HepG2 (cell line): ENCODE results near the gene PIK3R3. TPM values are rescaled to one million over a fixed set of nuclear protein-coding genes. Genes with fewer than 3 reads are reported as not detected.

Experiments used
- BATF2 ChIP-seq: sonication (generic); formaldehyde crosslinking; IDR thresholded peaks from 2 replicates; pipeline ENCODE4 v1.8.0; 2022; ENCODE audit warnings: mild to moderate bottlenecking, missing genetic modification reagents, moderate library complexity
- EHMT2 ChIP-seq: fragments of 200-600 bp; sonication (generic); IDR thresholded peaks from 2 replicates; pipeline ENCODE4 v1.7.0; 2017; ENCODE audit warnings: antibody characterized with exemption, low read depth, low read length, borderline replicate concordance
- GATA4 ChIP-seq: sonication (generic); IDR thresholded peaks from 2 replicates; pipeline ENCODE4 v1.6.1; 2016; ENCODE audit warnings: antibody characterized with exemption, low read depth, borderline replicate concordance
- GATAD2A ChIP-seq: IDR thresholded peaks from 2 replicates; pipeline ENCODE4 v1.6.1; 2016
- IRX3 ChIP-seq: sonication (generic); formaldehyde crosslinking; IDR thresholded peaks from 2 replicates; pipeline ENCODE4 v1.8.1; 2023; ENCODE audit warnings: mild to moderate bottlenecking, low read depth, missing genetic modification reagents, borderline replicate concordance
- MLLT10 ChIP-seq: sonication (generic); formaldehyde crosslinking; IDR thresholded peaks from 2 replicates; pipeline ENCODE4 v1.4.0; 2020; ENCODE audit warnings: missing genetic modification reagents
- RBAK ChIP-seq: sonication (generic); formaldehyde crosslinking; IDR thresholded peaks from 2 replicates; pipeline ENCODE4 v1.5.1; 2020; ENCODE audit warnings: mild to moderate bottlenecking, missing genetic modification reagents
- SIX1 ChIP-seq: sonication (generic); formaldehyde crosslinking; IDR thresholded peaks from 2 replicates; pipeline ENCODE4 v1.4.0; 2020; ENCODE audit warnings: missing genetic modification reagents, borderline replicate concordance
- SUZ12 ChIP-seq: fragments of 150-350 bp; IDR thresholded peaks from 2 replicates; pipeline ENCODE4 v1.6.1; 2014; ENCODE audit warnings: low read depth, low read length
- ZNF281 ChIP-seq: sonication (generic); formaldehyde crosslinking; IDR thresholded peaks from 2 replicates; pipeline ENCODE4 v1.4.0; 2020; ENCODE audit warnings: missing genetic modification reagents, borderline replicate concordance
- ZNF333 ChIP-seq: sonication (generic); formaldehyde crosslinking; IDR thresholded peaks from 2 replicates; pipeline ENCODE4 v1.4.0; 2020; ENCODE audit warnings: mild to moderate bottlenecking, missing genetic modification reagents, borderline replicate concordance
- ZNF343 ChIP-seq: sonication (generic); formaldehyde crosslinking; IDR thresholded peaks from 2 replicates; pipeline ENCODE4 v1.4.0; 2020; ENCODE audit warnings: mild to moderate bottlenecking, missing genetic modification reagents
- ZNF354B ChIP-seq: sonication (generic); formaldehyde crosslinking; IDR thresholded peaks from 2 replicates; pipeline ENCODE4 v1.8.0; 2022; ENCODE audit warnings: mild to moderate bottlenecking, missing genetic modification reagents
- ZNF598 ChIP-seq: sonication (generic); formaldehyde crosslinking; IDR thresholded peaks from 2 replicates; pipeline ENCODE4 v1.5.1; 2020; ENCODE audit warnings: mild to moderate bottlenecking, missing genetic modification reagents, borderline replicate concordance
- ZNF607 ChIP-seq: sonication (generic); formaldehyde crosslinking; IDR thresholded peaks from 2 replicates; pipeline ENCODE4 v1.5.1; 2020; ENCODE audit warnings: missing genetic modification reagents, mild to moderate bottlenecking, borderline replicate concordance
- ZNF615 ChIP-seq: sonication (generic); formaldehyde crosslinking; IDR thresholded peaks from 2 replicates; pipeline ENCODE4 v1.5.0; 2020; ENCODE audit warnings: mild to moderate bottlenecking, missing genetic modification reagents, borderline replicate concordance
- ZNF652 ChIP-seq: IDR thresholded peaks from 2 replicates; pipeline ENCODE4 v1.6.1; 2016; ENCODE audit warnings: low read depth, borderline replicate concordance
- polyA plus RNA-seq, 8 experiments: library from polyadenylated mRNA; depleted of rRNA in 3 of 8; stranded (reverse) in 7 of 8; unstranded in 1 of 8; fragments of >200 nt; fragmentation: Illumina TruSeq in 4 of 8; extraction: Trizol in 4 of 8; gene quantifications; 2 replicates each; pipeline versions ENCODE4 v1.2.1 to v1.2.3, GENCODE V29; 2011 to 2016; ENCODE audit warnings: low read depth in 4 of 8, missing spikeins in 1 of 8, mixed read lengths in 1 of 8; ENCODE audit not compliant: insufficient read depth in 1 of 8
- total RNA-seq, 5 experiments: library from RNA; depleted of rRNA; stranded (reverse); fragments of >200 nt; fragmentation: Illumina TruSeq; extraction: Trizol; gene quantifications; 2 replicates each; pipeline ENCODE4 v1.2.3, GENCODE V29; 2016; ENCODE audit warnings: low read depth in 1 of 5
- TF ChIP-seq, protein P1 (sequence below): sonication (generic); formaldehyde crosslinking; IDR thresholded peaks from 2 replicates; pipeline ENCODE4 v1.4.0; 2020; ENCODE audit warnings: mild to moderate bottlenecking, missing genetic modification reagents
- TF ChIP-seq, protein P2 (sequence below): sonication (generic); formaldehyde crosslinking; conservative IDR thresholded peaks from 2 replicates; pipeline ENCODE4 v1.8.1; 2023; ENCODE audit warnings: missing genetic modification reagents

Gene PIK3R3
- total and polyA plus RNA-seq, 2 of the 13 experiments (the other 11 are each of a cell fraction or from before 2014, with no cell fraction given), result 0.37 to 6.9 TPM

- TF ChIP-seq, protein P1, sequence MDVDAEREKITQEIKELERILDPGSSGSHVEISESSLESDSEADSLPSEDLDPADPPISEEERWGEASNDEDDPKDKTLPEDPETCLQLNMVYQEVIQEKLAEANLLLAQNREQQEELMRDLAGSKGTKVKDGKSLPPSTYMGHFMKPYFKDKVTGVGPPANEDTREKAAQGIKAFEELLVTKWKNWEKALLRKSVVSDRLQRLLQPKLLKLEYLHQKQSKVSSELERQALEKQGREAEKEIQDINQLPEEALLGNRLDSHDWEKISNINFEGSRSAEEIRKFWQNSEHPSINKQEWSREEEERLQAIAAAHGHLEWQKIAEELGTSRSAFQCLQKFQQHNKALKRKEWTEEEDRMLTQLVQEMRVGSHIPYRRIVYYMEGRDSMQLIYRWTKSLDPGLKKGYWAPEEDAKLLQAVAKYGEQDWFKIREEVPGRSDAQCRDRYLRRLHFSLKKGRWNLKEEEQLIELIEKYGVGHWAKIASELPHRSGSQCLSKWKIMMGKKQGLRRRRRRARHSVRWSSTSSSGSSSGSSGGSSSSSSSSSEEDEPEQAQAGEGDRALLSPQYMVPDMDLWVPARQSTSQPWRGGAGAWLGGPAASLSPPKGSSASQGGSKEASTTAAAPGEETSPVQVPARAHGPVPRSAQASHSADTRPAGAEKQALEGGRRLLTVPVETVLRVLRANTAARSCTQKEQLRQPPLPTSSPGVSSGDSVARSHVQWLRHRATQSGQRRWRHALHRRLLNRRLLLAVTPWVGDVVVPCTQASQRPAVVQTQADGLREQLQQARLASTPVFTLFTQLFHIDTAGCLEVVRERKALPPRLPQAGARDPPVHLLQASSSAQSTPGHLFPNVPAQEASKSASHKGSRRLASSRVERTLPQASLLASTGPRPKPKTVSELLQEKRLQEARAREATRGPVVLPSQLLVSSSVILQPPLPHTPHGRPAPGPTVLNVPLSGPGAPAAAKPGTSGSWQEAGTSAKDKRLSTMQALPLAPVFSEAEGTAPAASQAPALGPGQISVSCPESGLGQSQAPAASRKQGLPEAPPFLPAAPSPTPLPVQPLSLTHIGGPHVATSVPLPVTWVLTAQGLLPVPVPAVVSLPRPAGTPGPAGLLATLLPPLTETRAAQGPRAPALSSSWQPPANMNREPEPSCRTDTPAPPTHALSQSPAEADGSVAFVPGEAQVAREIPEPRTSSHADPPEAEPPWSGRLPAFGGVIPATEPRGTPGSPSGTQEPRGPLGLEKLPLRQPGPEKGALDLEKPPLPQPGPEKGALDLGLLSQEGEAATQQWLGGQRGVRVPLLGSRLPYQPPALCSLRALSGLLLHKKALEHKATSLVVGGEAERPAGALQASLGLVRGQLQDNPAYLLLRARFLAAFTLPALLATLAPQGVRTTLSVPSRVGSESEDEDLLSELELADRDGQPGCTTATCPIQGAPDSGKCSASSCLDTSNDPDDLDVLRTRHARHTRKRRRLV (CRISPR knock-in tag), result peak; percentile 97
- TF ChIP-seq MLLT10, result no peak
- no peak; the same call in 1 of the 2 replicates for TF ChIP-seq ZNF652 (CRISPR knock-in tag)
- TF ChIP-seq RBAK (CRISPR knock-in tag), result no peak
- TF ChIP-seq ZNF607 (CRISPR knock-in tag), result peak; percentile 97
- TF ChIP-seq ZNF281 (CRISPR knock-in tag), result peak; percentile 85; the same call in 1 of the 2 replicates
- peak; percentile 80; the same call in 1 of the 2 replicates for TF ChIP-seq ZNF354B (CRISPR knock-in tag)
- TF ChIP-seq BATF2 (CRISPR knock-in tag), result peak; percentile 99
- TF ChIP-seq ZNF598 (CRISPR knock-in tag), result peak; percentile 92
- no peak for TF ChIP-seq EHMT2
- peak; percentile 94 for TF ChIP-seq IRX3 (CRISPR knock-in tag)
- TF ChIP-seq GATA4, result no peak
- TF ChIP-seq, protein P2, sequence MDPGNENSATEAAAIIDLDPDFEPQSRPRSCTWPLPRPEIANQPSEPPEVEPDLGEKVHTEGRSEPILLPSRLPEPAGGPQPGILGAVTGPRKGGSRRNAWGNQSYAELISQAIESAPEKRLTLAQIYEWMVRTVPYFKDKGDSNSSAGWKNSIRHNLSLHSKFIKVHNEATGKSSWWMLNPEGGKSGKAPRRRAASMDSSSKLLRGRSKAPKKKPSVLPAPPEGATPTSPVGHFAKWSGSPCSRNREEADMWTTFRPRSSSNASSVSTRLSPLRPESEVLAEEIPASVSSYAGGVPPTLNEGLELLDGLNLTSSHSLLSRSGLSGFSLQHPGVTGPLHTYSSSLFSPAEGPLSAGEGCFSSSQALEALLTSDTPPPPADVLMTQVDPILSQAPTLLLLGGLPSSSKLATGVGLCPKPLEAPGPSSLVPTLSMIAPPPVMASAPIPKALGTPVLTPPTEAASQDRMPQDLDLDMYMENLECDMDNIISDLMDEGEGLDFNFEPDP (CRISPR knock-in tag), result peak; percentile 99
- no peak for TF ChIP-seq SIX1 (CRISPR knock-in tag)
- peak; percentile 27; the same call in 1 of the 2 replicates for TF ChIP-seq ZNF333 (CRISPR knock-in tag)
- TF ChIP-seq GATAD2A (CRISPR knock-in tag), result peak; percentile 65
- TF ChIP-seq SUZ12, result no peak
- 0 out of 2 replicates have a peak, but pooled peaks have one; percentile 78 for TF ChIP-seq ZNF343
- TF ChIP-seq ZNF615 (CRISPR knock-in tag), result peak; percentile 94; the same call in 1 of the 2 replicates
These were observed at the start of gene PIK3R3 (continued) for GRCh38 chr1:46132529-46133180.
